Type B pancreatic cell (in vitro differentiated cells): Measurements from ENCODE around the gene ADI1. TPM values are rescaled to one million over a fixed set of nuclear protein-coding genes. Genes with fewer than 3 reads are reported as not detected.
A peak's percentile ranks its signal among the peaks of the same experiment; 100 is the strongest.

ENCODE experiments used
- DNase-seq: peaks from one replicate; pipeline ENCODE4 v3.0.0; 2021; ENCODE audit warnings: mixed read lengths; ENCODE audit not compliant: unreplicated experiment; ENCODE audit errors: extremely low spot score
- H3K27ac Mint-ChIP-seq: 2 replicates; pipeline ENCODE4 v1.8.0; 2021; ENCODE audit warnings: mild to moderate bottlenecking, mixed read lengths
- H3K27me3 Mint-ChIP-seq: 2 replicates; pipeline ENCODE4 v1.8.0; 2021; ENCODE audit warnings: mixed read lengths
- H3K36me3 Mint-ChIP-seq: 2 replicates; pipeline ENCODE4 v1.8.0; 2021; ENCODE audit warnings: mixed read lengths
- H3K4me1 Mint-ChIP-seq: one replicate; pipeline ENCODE4 v1.8.0; 2021; ENCODE audit warnings: mixed read lengths; ENCODE audit not compliant: unreplicated experiment
- H3K4me3 Mint-ChIP-seq: 2 replicates; pipeline ENCODE4 v1.8.0; 2021; ENCODE audit warnings: mild to moderate bottlenecking, mixed read lengths
- H3K9me3 Mint-ChIP-seq: 2 replicates; pipeline ENCODE4 v1.8.0; 2021; ENCODE audit warnings: mixed read lengths
- CTCF ChIP-seq: fragments of 200-600 bp; sonication (generic); conservative IDR thresholded peaks from 2 replicates; pipeline ENCODE4 v1.5.0; 2021; ENCODE audit warnings: antibody characterized with exemption, mild to moderate bottlenecking
- total RNA-seq: library from RNA; stranded (reverse); gene quantifications from 2 replicates; pipeline ENCODE4 v1.2.1, GENCODE V29; 2021; ENCODE audit warnings: low replicate concordance

The ADI1 gene
- total RNA-seq, 1 donor from 2014 or later: 40.0 TPM

GRCh38 chr2:3464401-3465005 lies 54.8 kb downstream of the ADI1 start:
- no peak overlapping the region for H3K27ac Mint-ChIP-seq

GRCh38 chr2:3463944-3464343 lies 55.4 kb downstream of the ADI1 start:
- TF ChIP-seq CTCF: no peak
- Mint-ChIP-seq H3K36me3 (peaks cover 10% of the 10 kb centered on the region), H3K4me1 (peaks cover 8% of the 10 kb centered on the region), H3K9me3 (no peaks in the 10 kb centered on the region), H3K27me3 (no peaks in the 10 kb centered on the region), H3K4me3 (no peak overlapping the region), H3K27ac (no peak overlapping the region)
- DNase-seq: no peak

More at GRCh38 chr2:3464401-3465005, 54.8 kb downstream of the ADI1 start:
- no peak for TF ChIP-seq CTCF
- H3K9me3 Mint-ChIP-seq: no peaks in the 10 kb centered on the region
- peaks cover 8% of the 10 kb centered on the region for H3K4me1 Mint-ChIP-seq
- no peaks in the 10 kb centered on the region for H3K27me3 Mint-ChIP-seq
- peaks cover 10% of the 10 kb centered on the region for H3K36me3 Mint-ChIP-seq
- no peak for DNase-seq
- H3K4me3 Mint-ChIP-seq: no peak overlapping the region

GRCh38 chr2:3463186-3463835 lies 56.0 kb downstream of the ADI1 start:
- Mint-ChIP-seq H3K27ac (no peak overlapping the region), H3K9me3 (no peaks in the 10 kb centered on the region), H3K36me3 (peaks cover 9% of the 10 kb centered on the region), H3K4me3 (no peak overlapping the region), H3K4me1 (peaks cover 8% of the 10 kb centered on the region), H3K27me3 (no peaks in the 10 kb centered on the region)
- no peak for DNase-seq
- TF ChIP-seq CTCF: no peak

- DNase-seq: no peak
- Mint-ChIP-seq H3K4me3 (no peak overlapping the region), H3K36me3 (peaks cover 3% of the 10 kb centered on the region), H3K9me3 (no peaks in the 10 kb centered on the region), H3K4me1 (peaks cover 8% of the 10 kb centered on the region), H3K27me3 (no peaks in the 10 kb centered on the region), H3K27ac (no peak overlapping the region)
- TF ChIP-seq CTCF: peak; percentile 27
These were observed 56.7 kb downstream of the ADI1 start for GRCh38 chr2:3462493-3463104.

GRCh38 chr2:3461801-3462492 lies 57.4 kb downstream of the ADI1 start:
- H3K27ac Mint-ChIP-seq: peak overlapping the region; percentile 46
- H3K27me3 Mint-ChIP-seq: no peaks in the 10 kb centered on the region

More at GRCh38 chr2:3461801-3462492, 57.4 kb downstream of the ADI1 start:
- no peaks in the 10 kb centered on the region for H3K9me3 Mint-ChIP-seq
- H3K36me3 Mint-ChIP-seq: peaks cover 3% of the 10 kb centered on the region
- TF ChIP-seq CTCF: peak; percentile 94
- H3K4me3 Mint-ChIP-seq: no peak overlapping the region
- peak; percentile 43 for DNase-seq
- peaks cover 8% of the 10 kb centered on the region for H3K4me1 Mint-ChIP-seq
